ENCODE measurements around the gene GPRC5D. TPM values are rescaled to one million over a fixed set of nuclear protein-coding genes. Genes with fewer than 3 reads are reported as not detected.
A peak's percentile ranks its signal among the peaks of the same experiment; 100 is the strongest.

GPRC5D gene
- total and polyA plus RNA-seq, 2 donors (not counting 1 experiment from before 2014, with no cell fraction given), result 0.35 TPM; not detected in 1

DNA sequence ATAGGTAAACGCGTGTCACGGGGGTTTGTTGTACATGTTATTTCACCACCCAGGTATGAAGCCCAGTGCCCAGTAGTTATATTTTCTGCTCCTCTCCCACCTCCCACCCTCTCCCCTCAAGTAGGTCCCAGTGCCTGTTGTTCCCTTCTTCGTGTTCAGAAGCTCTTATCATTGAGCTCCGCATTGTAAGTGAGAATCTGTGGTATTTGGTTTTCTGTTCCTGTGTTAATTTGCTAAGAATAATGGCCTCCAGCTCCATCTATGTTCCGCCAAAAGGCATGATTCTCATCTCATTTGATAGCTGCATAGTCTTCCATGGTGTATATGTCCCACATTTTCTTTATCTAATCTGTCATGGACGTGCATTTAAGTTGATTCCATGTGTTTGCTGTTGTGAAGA is 6.9 kb upstream of the GPRC5D start:
- no peak for DNase-seq (ENCODE audit: low read depth in 2 of 2)
- Histone ChIP-seq H3K9me3 (ENCODE audit: control insufficient read depth, insufficient read depth, low read depth, low read length) (no peaks in the 10 kb centered on the region), H3K79me2 (ENCODE audit: control insufficient read depth, insufficient read depth, low read length) (no peaks in the 10 kb centered on the region), H2AFZ (ENCODE audit: low read length) (no peak overlapping the region), H3K4me3 (replicated peaks in 1 of 4; ENCODE audit: control extremely low read depth in 1 of 4, insufficient read depth in 1 of 4, low read depth in 3 of 4, low read length in 4 of 4) (no peak overlapping the region), H3K4me2 (ENCODE audit: extremely low read depth, insufficient read depth, low read length) (no peak overlapping the region), H4K20me1 (ENCODE audit: control insufficient read depth, extremely low read depth, insufficient read depth, low read length) (no peaks in the 10 kb centered on the region), H3K27me3 (ENCODE audit: control insufficient read depth, insufficient read depth, low read length) (no peaks in the 10 kb centered on the region), H3K4me1 (ENCODE audit: control insufficient read depth, extremely low read depth, insufficient read depth, low read length) (no peaks in the 10 kb centered on the region), H3K27ac (ENCODE audit: insufficient read depth, low read length) (no peak overlapping the region), H3K36me3 (ENCODE audit: control insufficient read depth, insufficient read depth, low read length) (no peaks in the 10 kb centered on the region), H3K9ac (ENCODE audit: insufficient read depth, low read length) (no peak overlapping the region)
- TF ChIP-seq, protein P1, sequence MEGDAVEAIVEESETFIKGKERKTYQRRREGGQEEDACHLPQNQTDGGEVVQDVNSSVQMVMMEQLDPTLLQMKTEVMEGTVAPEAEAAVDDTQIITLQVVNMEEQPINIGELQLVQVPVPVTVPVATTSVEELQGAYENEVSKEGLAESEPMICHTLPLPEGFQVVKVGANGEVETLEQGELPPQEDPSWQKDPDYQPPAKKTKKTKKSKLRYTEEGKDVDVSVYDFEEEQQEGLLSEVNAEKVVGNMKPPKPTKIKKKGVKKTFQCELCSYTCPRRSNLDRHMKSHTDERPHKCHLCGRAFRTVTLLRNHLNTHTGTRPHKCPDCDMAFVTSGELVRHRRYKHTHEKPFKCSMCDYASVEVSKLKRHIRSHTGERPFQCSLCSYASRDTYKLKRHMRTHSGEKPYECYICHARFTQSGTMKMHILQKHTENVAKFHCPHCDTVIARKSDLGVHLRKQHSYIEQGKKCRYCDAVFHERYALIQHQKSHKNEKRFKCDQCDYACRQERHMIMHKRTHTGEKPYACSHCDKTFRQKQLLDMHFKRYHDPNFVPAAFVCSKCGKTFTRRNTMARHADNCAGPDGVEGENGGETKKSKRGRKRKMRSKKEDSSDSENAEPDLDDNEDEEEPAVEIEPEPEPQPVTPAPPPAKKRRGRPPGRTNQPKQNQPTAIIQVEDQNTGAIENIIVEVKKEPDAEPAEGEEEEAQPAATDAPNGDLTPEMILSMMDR (conservative IDR thresholded peaks at IDR 0.05 in 1 of 2, IDR thresholded peaks at IDR 0.05 in 1 of 2; ENCODE audit: low read depth in 1 of 2, low read length in 2 of 2), result no peak
- TF ChIP-seq EZH2 (IDR thresholded peaks at IDR 0.05; ENCODE audit: low read length, missing control alignments), result no peak

DNA sequence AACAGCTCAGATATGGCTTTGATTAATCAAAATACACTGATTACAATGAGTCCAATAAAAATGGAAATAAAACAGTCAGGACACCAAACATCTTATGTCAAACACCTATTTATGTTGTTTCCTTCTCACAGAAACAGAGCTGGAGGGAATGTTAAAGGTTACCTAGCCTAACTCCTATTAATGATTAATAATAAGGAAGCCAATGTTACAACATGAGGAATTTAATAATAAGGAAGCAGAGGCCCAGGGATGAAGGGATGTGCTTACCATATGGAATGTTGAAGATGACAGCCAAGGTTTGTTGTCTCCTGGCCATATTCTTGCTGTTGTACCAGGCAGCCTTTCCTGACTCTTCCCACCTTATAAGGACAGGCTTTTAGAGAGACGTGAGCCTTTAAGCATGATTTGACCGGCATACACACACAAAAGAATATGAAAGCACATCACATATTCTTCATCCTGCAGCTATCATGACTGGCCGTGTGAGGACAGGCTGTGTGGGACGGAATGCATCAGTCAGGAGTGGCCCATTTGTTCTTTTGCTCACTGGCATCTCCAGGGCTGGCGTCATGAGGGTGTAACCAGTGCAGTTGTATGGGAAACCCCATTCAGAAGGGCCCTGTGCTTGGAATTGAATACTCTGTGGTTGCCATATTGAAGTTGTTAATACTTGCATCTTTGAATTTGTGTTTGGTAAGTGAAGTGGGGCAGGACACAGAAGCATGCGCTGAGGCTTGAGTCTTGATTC is 3.1 kb upstream of the GPRC5D start:
- no peak overlapping the region for H3K4me2 ChIP-seq (ENCODE audit: extremely low read depth, insufficient read depth, low read length)
- TF ChIP-seq, protein P1 (conservative IDR thresholded peaks at IDR 0.05 in 1 of 2, IDR thresholded peaks at IDR 0.05 in 1 of 2; ENCODE audit: low read depth in 1 of 2, low read length in 2 of 2), result no peak
- no peak for TF ChIP-seq EZH2 (IDR thresholded peaks at IDR 0.05; ENCODE audit: low read length, missing control alignments)
- no peak overlapping the region for H3K27ac ChIP-seq (ENCODE audit: insufficient read depth, low read length)
- no peaks in the 10 kb centered on the region for H4K20me1 ChIP-seq (ENCODE audit: control insufficient read depth, extremely low read depth, insufficient read depth, low read length)
- no peaks in the 10 kb centered on the region for H3K27me3 ChIP-seq (ENCODE audit: control insufficient read depth, insufficient read depth, low read length)
- H3K4me3 ChIP-seq (replicated peaks in 1 of 4; ENCODE audit: control extremely low read depth in 1 of 4, insufficient read depth in 1 of 4, low read depth in 3 of 4, low read length in 4 of 4), result no peak overlapping the region
- H3K4me1 ChIP-seq (ENCODE audit: control insufficient read depth, extremely low read depth, insufficient read depth, low read length), result no peaks in the 10 kb centered on the region
- no peak for DNase-seq (ENCODE audit: low read depth in 2 of 2)
- no peaks in the 10 kb centered on the region for H3K36me3 ChIP-seq (ENCODE audit: control insufficient read depth, insufficient read depth, low read length)
- no peak overlapping the region for H3K9ac ChIP-seq (ENCODE audit: insufficient read depth, low read length)
- H3K79me2 ChIP-seq (ENCODE audit: control insufficient read depth, insufficient read depth, low read length), result no peaks in the 10 kb centered on the region
- H2AFZ ChIP-seq (ENCODE audit: low read length), result no peak overlapping the region
- H3K9me3 ChIP-seq (ENCODE audit: control insufficient read depth, insufficient read depth, low read depth, low read length), result no peaks in the 10 kb centered on the region

DNA sequence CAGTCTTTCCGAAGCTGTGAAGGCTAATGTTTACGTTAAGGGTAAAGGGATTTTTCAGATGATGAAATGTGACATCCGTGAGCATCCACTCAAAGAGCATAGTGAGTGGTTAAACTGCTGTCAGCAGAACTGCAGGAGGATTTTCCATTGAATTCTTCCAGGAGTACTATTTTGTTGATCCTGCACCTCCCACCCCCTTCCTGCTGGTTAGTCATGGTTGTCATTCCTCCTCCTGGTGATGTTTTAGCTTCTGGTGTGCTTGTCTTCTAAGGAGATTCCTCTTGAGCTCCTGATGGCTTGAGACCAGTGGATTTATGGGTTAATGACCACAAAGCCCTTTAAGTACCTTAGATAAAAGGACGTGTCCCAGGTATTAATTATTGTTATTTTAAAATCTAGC is 2.4 kb upstream of the GPRC5D start:
- H2AFZ ChIP-seq (ENCODE audit: low read length), result no peak overlapping the region
- H3K9ac ChIP-seq (ENCODE audit: insufficient read depth, low read length), result no peak overlapping the region
- no peak overlapping the region for H3K4me3 ChIP-seq (replicated peaks in 1 of 4; ENCODE audit: control extremely low read depth in 1 of 4, insufficient read depth in 1 of 4, low read depth in 3 of 4, low read length in 4 of 4)
- no peaks in the 10 kb centered on the region for H4K20me1 ChIP-seq (ENCODE audit: control insufficient read depth, extremely low read depth, insufficient read depth, low read length)
- H3K27me3 ChIP-seq (ENCODE audit: control insufficient read depth, insufficient read depth, low read length), result no peaks in the 10 kb centered on the region
- peak in 1 of 2 donors; percentile 52 for DNase-seq (ENCODE audit: low read depth in 2 of 2)
- no peaks in the 10 kb centered on the region for H3K36me3 ChIP-seq (ENCODE audit: control insufficient read depth, insufficient read depth, low read length)
- no peak overlapping the region for H3K4me2 ChIP-seq (ENCODE audit: extremely low read depth, insufficient read depth, low read length)
- no peak overlapping the region for H3K27ac ChIP-seq (ENCODE audit: insufficient read depth, low read length)
- H3K79me2 ChIP-seq (ENCODE audit: control insufficient read depth, insufficient read depth, low read length), result no peaks in the 10 kb centered on the region
- TF ChIP-seq EZH2 (IDR thresholded peaks at IDR 0.05; ENCODE audit: low read length, missing control alignments), result no peak
- TF ChIP-seq, protein P1 (conservative IDR thresholded peaks at IDR 0.05 in 1 of 2, IDR thresholded peaks at IDR 0.05 in 1 of 2; ENCODE audit: low read depth in 1 of 2, low read length in 2 of 2), result no peak
- no peaks in the 10 kb centered on the region for H3K9me3 ChIP-seq (ENCODE audit: control insufficient read depth, insufficient read depth, low read depth, low read length)
- no peaks in the 10 kb centered on the region for H3K4me1 ChIP-seq (ENCODE audit: control insufficient read depth, extremely low read depth, insufficient read depth, low read length)

Data from fibroblast of lung (primary cell).